T-cell (primary cell): ENCODE results near the gene C1orf94. TPM values are rescaled to one million over a fixed set of nuclear protein-coding genes. Genes with fewer than 3 reads are reported as not detected.

ENCODE experiments used
- ATAC-seq, 4 experiments: fragments of 200-7000 bp in 3 of 4; fragments of 150-1000 bp in 1 of 4; cut with Tn5 transposase; replicated peaks in 1 of 4; 1 replicate in 3 of 4; 2 replicates in 1 of 4; pipeline ENCODE4 v1.10.0; 2021; ENCODE audit warnings: moderate library complexity in 3 of 4, mild to moderate bottlenecking in 2 of 4, moderate number of reproducible peaks in 1 of 4
- CTCF ChIA-PET, 2 donors: fragments of 300-600 bp; sonication (Branson Sonifier 250); formaldehyde crosslinking; loops; one replicate each; lab custom pipeline; 2022; ENCODE audit warnings: antibody characterized with exemption in 2 of 2; lab: Charles Lee
- POLR2A ChIA-PET, 2 donors: fragments of 300-600 bp; sonication (Branson Sonifier 250); formaldehyde crosslinking; loops; one replicate each; lab custom pipeline; 2022; ENCODE audit warnings: antibody characterized with exemption in 2 of 2; lab: Charles Lee
- DNase-seq, 35 experiments: peaks; one replicate each; pipeline versions ENCODE4 v3.0.0 to v3.0.0-alpha.2; 2013 to 2023
- H3K27ac ChIP-seq: one replicate; pipeline ENCODE4 v1.5.1; 2013; ENCODE audit warnings: low read length
- H3K27me3 ChIP-seq, 2 experiments: replicated peaks in 1 of 2; 1 replicate in 1 of 2; 2 replicates in 1 of 2; pipeline versions ENCODE4 v1.6.1 to v1.7.0; 2013; ENCODE audit warnings: low read length in 1 of 2, mixed read lengths in 1 of 2; ENCODE audit not compliant: control insufficient read depth in 2 of 2, insufficient read depth in 2 of 2; ENCODE audit errors: extremely low read depth in 1 of 2
- H3K36me3 ChIP-seq, 2 donors: 1 replicate in 1 of 2; 2 replicates in 1 of 2; pipeline versions ENCODE4 v1.6.1 to v1.7.0; 2013; ENCODE audit warnings: low read length in 1 of 2; ENCODE audit not compliant: control insufficient read depth in 2 of 2, insufficient read depth in 1 of 2; ENCODE audit errors: extremely low read depth in 1 of 2
- H3K4me1 ChIP-seq, 2 experiments: 1 replicate in 1 of 2; 2 replicates in 1 of 2; pipeline versions ENCODE4 v1.6.1 to v1.7.0; 2013; ENCODE audit warnings: low read length in 2 of 2, mixed read lengths in 1 of 2; ENCODE audit not compliant: insufficient read depth in 2 of 2, control insufficient read depth in 1 of 2; ENCODE audit errors: extremely low read depth in 1 of 2
- H3K4me3 ChIP-seq, 2 donors: 1 replicate in 1 of 2; 2 replicates in 1 of 2; pipeline versions ENCODE4 v1.5.1 to v1.7.0; 2013; ENCODE audit warnings: mild to moderate bottlenecking in 2 of 2, low read length in 1 of 2, moderate library complexity in 1 of 2; ENCODE audit not compliant: control insufficient read depth in 1 of 2; ENCODE audit errors: extremely low read depth in 1 of 2
- H3K9me3 ChIP-seq: 2 replicates; pipeline ENCODE4 v1.7.0; 2013
- H3K27ac Mint-ChIP-seq, 2 donors: one replicate each; pipeline ENCODE4 v1.8.0; 2020 to 2021; ENCODE audit warnings: mild to moderate bottlenecking in 2 of 2, mixed read lengths in 2 of 2
- H3K27me3 Mint-ChIP-seq, 2 donors: one replicate each; pipeline ENCODE4 v1.8.0; 2021 to 2022; ENCODE audit warnings: mixed read lengths in 2 of 2
- H3K36me3 Mint-ChIP-seq: one replicate; pipeline ENCODE4 v1.8.0; 2021; ENCODE audit warnings: mixed read lengths
- H3K4me1 Mint-ChIP-seq, 3 donors: one replicate each; pipeline ENCODE4 v1.8.0; 2020 to 2022; ENCODE audit warnings: mixed read lengths in 3 of 3, mild to moderate bottlenecking in 1 of 3
- H3K4me3 Mint-ChIP-seq, 3 donors: one replicate each; pipeline ENCODE4 v1.8.0; 2020 to 2022; ENCODE audit warnings: mild to moderate bottlenecking in 3 of 3, mixed read lengths in 3 of 3, moderate library complexity in 3 of 3
- H3K9me3 Mint-ChIP-seq, 3 donors: one replicate each; pipeline ENCODE4 v1.8.0; 2020 to 2022; ENCODE audit warnings: mixed read lengths in 3 of 3
- WGBS: methylation state at CpG from one replicate; pipeline ENCODE4 v1.1.5; 2013; ENCODE audit warnings: missing lambda C conversion rate; ENCODE audit not compliant: insufficient coverage; 5-methylcytosine and 5-hydroxymethylcytosine counted together
- total RNA-seq, 35 experiments: library from RNA in 6 of 35; stranded (reverse) in 6 of 35; fragments of 120-200 nt in 1 of 35; gene quantifications; one replicate each; pipeline versions ENCODE4 v1.2.1 to v1.2.4 and lab custom pipeline; 2013 to 2026

C1orf94 gene, protein sequence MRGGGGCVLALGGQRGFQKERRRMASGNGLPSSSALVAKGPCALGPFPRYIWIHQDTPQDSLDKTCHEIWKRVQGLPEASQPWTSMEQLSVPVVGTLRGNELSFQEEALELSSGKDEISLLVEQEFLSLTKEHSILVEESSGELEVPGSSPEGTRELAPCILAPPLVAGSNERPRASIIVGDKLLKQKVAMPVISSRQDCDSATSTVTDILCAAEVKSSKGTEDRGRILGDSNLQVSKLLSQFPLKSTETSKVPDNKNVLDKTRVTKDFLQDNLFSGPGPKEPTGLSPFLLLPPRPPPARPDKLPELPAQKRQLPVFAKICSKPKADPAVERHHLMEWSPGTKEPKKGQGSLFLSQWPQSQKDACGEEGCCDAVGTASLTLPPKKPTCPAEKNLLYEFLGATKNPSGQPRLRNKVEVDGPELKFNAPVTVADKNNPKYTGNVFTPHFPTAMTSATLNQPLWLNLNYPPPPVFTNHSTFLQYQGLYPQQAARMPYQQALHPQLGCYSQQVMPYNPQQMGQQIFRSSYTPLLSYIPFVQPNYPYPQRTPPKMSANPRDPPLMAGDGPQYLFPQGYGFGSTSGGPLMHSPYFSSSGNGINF
- total RNA-seq (not detected), total RNA-seq (lab: John Stamatoyannopoulos, UW) (0 to 0.06 (median 0) reads per million in 29 experiments)
- total RNA-seq (2013), result not detected

DNA sequence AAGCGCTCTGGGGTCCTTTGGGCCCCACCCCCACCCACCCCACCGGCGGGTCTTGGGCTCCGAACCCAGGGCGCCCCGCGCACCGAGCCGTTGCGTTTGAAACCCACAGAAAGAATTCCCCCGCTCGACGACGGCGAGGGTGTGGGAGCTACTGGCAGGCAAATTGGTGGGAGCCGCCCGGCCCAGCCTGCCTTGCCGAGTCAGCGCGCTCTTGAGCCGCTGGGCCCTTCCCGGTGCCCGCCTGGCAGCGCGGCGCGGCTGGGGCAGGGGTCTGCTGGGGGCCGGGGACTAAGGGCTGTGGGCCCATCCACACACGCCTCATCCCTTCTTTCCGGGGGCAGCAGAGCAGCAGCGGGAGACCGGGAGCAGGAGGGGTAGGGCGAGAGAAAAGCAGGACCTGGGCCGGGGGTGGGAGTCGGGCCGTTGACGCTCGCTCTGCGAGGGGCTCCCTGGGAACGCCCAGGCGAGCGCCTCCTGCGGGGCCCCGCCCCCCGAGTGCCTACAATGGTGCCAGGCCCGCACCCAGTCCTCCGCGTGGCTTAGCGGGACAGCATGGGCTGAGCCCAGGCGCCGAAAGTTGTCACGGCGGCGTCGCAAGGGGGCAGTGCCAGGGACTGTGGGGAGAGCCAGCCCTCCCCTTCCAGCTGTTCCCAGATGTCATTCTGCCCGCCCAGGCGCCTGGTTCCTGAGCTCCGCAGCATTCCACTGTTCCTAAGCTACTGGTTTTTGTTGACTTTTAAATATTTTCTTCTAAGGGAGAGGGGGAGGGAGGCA, at the start of gene C1orf94:
C1orf94 (plus strand) TSS at position 78 of the 774 bp plus-strand sequence. CDS start 883 bp downstream, outside the sequence.
- Histone ChIP-seq H3K4me3 (no peak within 1 kb of the TSS), H3K4me1 (no peaks in the 10 kb centered on the region), H3K27ac (no peak within 1 kb of the TSS), H3K27me3 (peaks cover 6 to 26% of the 10 kb centered on the region in 2 experiments), H3K36me3 (no peaks in the 10 kb centered on the region), H3K9me3 (no peaks in the 10 kb centered on the region)
- DNase-seq, result no peak
- no peaks in the 10 kb centered on the region for H3K4me1 Mint-ChIP-seq
- H3K27me3 Mint-ChIP-seq, result peaks cover 37 to 50% of the 10 kb centered on the region in 2 donors
- no peak within 1 kb of the TSS for H3K4me3 Mint-ChIP-seq
- WGBS, result 20% methylated on average over 49 of the region's 58 CpGs
- CTCF ChIA-PET, result no interaction called here
- H3K36me3 Mint-ChIP-seq, result no peaks in the 10 kb centered on the region
- no peak within 1 kb of the TSS for H3K27ac Mint-ChIP-seq
- ATAC-seq, result no peak
- H3K9me3 Mint-ChIP-seq, result no peaks in the 10 kb centered on the region
- POLR2A ChIA-PET, result no interaction called here

GRCh38 chr1:34127006-34128000, 49.4 kb upstream of the C1orf94 start:
- CTCF ChIA-PET, result no interaction called here
- Mint-ChIP-seq H3K36me3 (no peaks in the 10 kb centered on the region), H3K27me3 (peaks cover 26 to 27% of the 10 kb centered on the region in 2 donors), H3K4me1 (no peaks in the 10 kb centered on the region), H3K9me3 (peaks cover 0 to 6% (median 0%) of the 10 kb centered on the region in 3 donors), H3K27ac (no peak overlapping the region), H3K4me3 (no peak overlapping the region)
- ATAC-seq (no peak), DNase-seq (no peak)
- POLR2A ChIA-PET, result no interaction called here
- H3K9me3 ChIP-seq, result no peaks in the 10 kb centered on the region
- no peaks in the 10 kb centered on the region for H3K36me3 ChIP-seq
- H3K27me3 ChIP-seq, result peaks cover 0 to 33% of the 10 kb centered on the region in 2 experiments
- no peak overlapping the region for H3K4me3 ChIP-seq
- no peak overlapping the region for H3K27ac ChIP-seq
- 64% methylated on average over 11 of the region's 15 CpGs for WGBS
- no peaks in the 10 kb centered on the region for H3K4me1 ChIP-seq

GRCh38 chr1:34128186-34128889, 48.4 kb upstream of the C1orf94 start:
- H3K27me3 ChIP-seq, result peaks cover 0 to 32% of the 10 kb centered on the region in 2 experiments
- ChIA-PET POLR2A (no interaction called here), CTCF (no interaction called here)
- Mint-ChIP-seq H3K9me3 (peaks cover 0 to 6% (median 0%) of the 10 kb centered on the region in 3 donors), H3K27ac (no peak overlapping the region), H3K4me1 (no peaks in the 10 kb centered on the region), H3K27me3 (peaks cover 26 to 32% of the 10 kb centered on the region in 2 donors), H3K4me3 (no peak overlapping the region), H3K36me3 (no peaks in the 10 kb centered on the region)
- no peaks in the 10 kb centered on the region for H3K36me3 ChIP-seq
- H3K4me1 ChIP-seq, result no peaks in the 10 kb centered on the region
- no peak overlapping the region for H3K27ac ChIP-seq
- H3K9me3 ChIP-seq, result no peaks in the 10 kb centered on the region
- ATAC-seq, result no peak
- DNase-seq, result no peak
- 80% methylated on average over 8 of the region's 13 CpGs for WGBS
- no peak overlapping the region for H3K4me3 ChIP-seq

DNA sequence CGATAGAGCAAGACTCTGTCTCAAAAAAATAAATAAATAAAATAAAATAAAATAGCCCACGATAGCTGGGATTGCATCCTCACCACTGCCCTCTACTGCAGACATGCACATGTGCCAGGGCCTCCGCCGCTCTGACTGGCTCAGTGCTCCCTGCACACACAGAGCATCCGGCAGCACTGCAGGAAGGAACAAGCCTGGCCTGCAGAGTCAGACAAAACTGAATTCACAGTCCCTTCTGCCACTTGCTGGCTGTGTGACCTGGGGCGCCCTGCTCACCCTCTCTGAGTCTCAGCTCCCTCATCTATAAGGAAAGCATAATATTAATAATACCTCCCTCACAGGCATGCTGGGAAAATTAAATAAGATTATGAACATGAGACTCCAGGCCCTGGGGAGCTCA, 47.1 kb upstream of the C1orf94 start:
- CTCF ChIA-PET, result no interaction called here
- no peaks in the 10 kb centered on the region for H3K36me3 Mint-ChIP-seq
- peaks cover 0 to 31% of the 10 kb centered on the region in 2 experiments for H3K27me3 ChIP-seq
- H3K9me3 ChIP-seq, result no peaks in the 10 kb centered on the region
- peaks cover 0 to 6% (median 0%) of the 10 kb centered on the region in 3 donors for H3K9me3 Mint-ChIP-seq
- no peaks in the 10 kb centered on the region for H3K4me1 Mint-ChIP-seq
- no peak overlapping the region for H3K4me3 ChIP-seq
- H3K27ac Mint-ChIP-seq, result no peak overlapping the region
- peaks cover 26 to 32% of the 10 kb centered on the region in 2 donors for H3K27me3 Mint-ChIP-seq
- POLR2A ChIA-PET, result interaction anchor here in 1 of 2 donors (0.5 kb wide), 1 partner anchor 45 kb away, joined by 8 read pairs; no protein-coding TSS in a partner anchor
- DNase-seq, result no peak
- no peak overlapping the region for H3K4me3 Mint-ChIP-seq
- 80% methylated on average over 3 of the region's 6 CpGs for WGBS
- no peaks in the 10 kb centered on the region for H3K36me3 ChIP-seq
- no peak for ATAC-seq
- H3K27ac ChIP-seq, result no peak overlapping the region
- no peaks in the 10 kb centered on the region for H3K4me1 ChIP-seq

- 87% methylated on average over 4 of the region's 5 CpGs for WGBS
- ChIA-PET CTCF (no interaction called here), POLR2A (interaction anchor here in 1 of 2 donors (0.5 kb wide), 1 partner anchor 44 kb away, joined by 8 read pairs; no protein-coding TSS in a partner anchor)
- H3K4me1 Mint-ChIP-seq, result no peaks in the 10 kb centered on the region
- peaks cover 0 to 3% (median 0%) of the 10 kb centered on the region in 3 donors for H3K9me3 Mint-ChIP-seq
- H3K27me3 Mint-ChIP-seq, result peaks cover 25 to 28% of the 10 kb centered on the region in 2 donors
- Histone ChIP-seq H3K27me3 (peaks cover 0 to 31% of the 10 kb centered on the region in 2 experiments), H3K9me3 (no peaks in the 10 kb centered on the region), H3K4me1 (no peaks in the 10 kb centered on the region), H3K27ac (no peak overlapping the region), H3K4me3 (no peak overlapping the region), H3K36me3 (no peaks in the 10 kb centered on the region)
- no peaks in the 10 kb centered on the region for H3K36me3 Mint-ChIP-seq
- DNase-seq, result no peak
- ATAC-seq, result no peak
- H3K4me3 Mint-ChIP-seq, result no peak overlapping the region
- H3K27ac Mint-ChIP-seq, result no peak overlapping the region
These were observed 46.4 kb upstream of the C1orf94 start for GRCh38 chr1:34130306-34130705.
